Ectodermal cell (in vitro differentiated cells): ENCODE data around the gene VEPH1.

ENCODE experiments used
- H3K27ac ChIP-seq: 2 replicates; pipeline ENCODE4 v1.7.0; 2013; ENCODE audit warnings: mild to moderate bottlenecking, low read depth, low read length; ENCODE audit not compliant: insufficient read depth, poor library complexity, severe bottlenecking
- H3K27me3 ChIP-seq: 2 replicates; pipeline ENCODE4 v1.7.0; 2013; ENCODE audit warnings: mild to moderate bottlenecking, low read length; ENCODE audit not compliant: insufficient read depth, control insufficient read depth, poor library complexity, severe bottlenecking
- H3K36me3 ChIP-seq: one replicate; pipeline ENCODE4 v1.7.0; 2013; ENCODE audit warnings: low read length; ENCODE audit not compliant: control insufficient read depth, insufficient read depth
- H3K4me1 ChIP-seq: one replicate; pipeline ENCODE4 v1.7.0; 2013; ENCODE audit warnings: low read length; ENCODE audit not compliant: control insufficient read depth, insufficient read depth
- H3K4me3 ChIP-seq: 2 replicates; pipeline ENCODE4 v1.7.0; 2013; ENCODE audit warnings: low read depth, low read length, control low read depth; ENCODE audit not compliant: insufficient read depth
- H3K9me3 ChIP-seq: 2 replicates; pipeline ENCODE4 v1.7.0; 2013; ENCODE audit warnings: mild to moderate bottlenecking, low read length, moderate library complexity; ENCODE audit not compliant: control insufficient read depth
- whole genome bisulfite sequencing, 2 experiments: methylation state at CpG; one replicate each; pipeline ENCODE4 v1.1.7; 2013; ENCODE audit warnings: missing lambda C conversion rate in 2 of 2; 5-methylcytosine and 5-hydroxymethylcytosine counted together

Gene VEPH1

GRCh38 chr3:157297328-157297915 is 205.8 kb downstream of the VEPH1 start:
- Histone ChIP-seq H3K9me3 (no peaks in the 10 kb centered on the region), H3K27me3 (no peaks in the 10 kb centered on the region), H3K27ac (no peak overlapping the region), H3K4me3 (no peak overlapping the region), H3K4me1 (no peaks in the 10 kb centered on the region), H3K36me3 (no peaks in the 10 kb centered on the region)
- WGBS, 2 experiments, result 76 to 79% methylated on average over 6 of the region's 6 CpGs

- Histone ChIP-seq H3K4me1 (no peaks in the 10 kb centered on the region), H3K27ac (no peak overlapping the region), H3K27me3 (no peaks in the 10 kb centered on the region), H3K4me3 (no peak overlapping the region), H3K9me3 (no peaks in the 10 kb centered on the region), H3K36me3 (no peaks in the 10 kb centered on the region)
Observed at GRCh38 chr3:157294953-157295352, 208.3 kb downstream of the VEPH1 start.

GRCh38 chr3:157294491-157294890 is 208.7 kb downstream of the VEPH1 start:
- H3K36me3 ChIP-seq, result no peaks in the 10 kb centered on the region
- 77 to 91% methylated on average over 1 of the region's 1 CpG for WGBS, 2 experiments
- no peaks in the 10 kb centered on the region for H3K9me3 ChIP-seq
- no peak overlapping the region for H3K27ac ChIP-seq
- H3K4me3 ChIP-seq, result no peak overlapping the region
- H3K4me1 ChIP-seq, result no peaks in the 10 kb centered on the region
- no peaks in the 10 kb centered on the region for H3K27me3 ChIP-seq

- H3K27me3 ChIP-seq, result no peaks in the 10 kb centered on the region
- H3K27ac ChIP-seq, result no peak overlapping the region
- 48 to 50% methylated on average over 2 of the region's 2 CpGs for WGBS, 2 experiments
- no peaks in the 10 kb centered on the region for H3K4me1 ChIP-seq
- no peak overlapping the region for H3K4me3 ChIP-seq
- no peaks in the 10 kb centered on the region for H3K36me3 ChIP-seq
- no peaks in the 10 kb centered on the region for H3K9me3 ChIP-seq
Observed at GRCh38 chr3:157290766-157291165, 212.4 kb downstream of the VEPH1 start.

- no peaks in the 10 kb centered on the region for H3K4me1 ChIP-seq
- H3K36me3 ChIP-seq, result no peaks in the 10 kb centered on the region
- WGBS, 2 experiments, result 86 to 95% methylated on average over 1 to 2 of the region's 2 CpGs
- H3K27me3 ChIP-seq, result no peaks in the 10 kb centered on the region
- H3K9me3 ChIP-seq, result no peaks in the 10 kb centered on the region
- H3K27ac ChIP-seq, result no peak overlapping the region
- H3K4me3 ChIP-seq, result no peak overlapping the region
Observed at GRCh38 chr3:157285966-157286365, 217.2 kb downstream of the VEPH1 start.

GRCh38 chr3:157285141-157285540 is 218.1 kb downstream of the VEPH1 start:
- H3K36me3 ChIP-seq, result no peaks in the 10 kb centered on the region
- 96 to 97% methylated on average over 4 of the region's 4 CpGs for WGBS, 2 experiments
- no peaks in the 10 kb centered on the region for H3K9me3 ChIP-seq
- H3K4me3 ChIP-seq, result no peak overlapping the region
- no peak overlapping the region for H3K27ac ChIP-seq
- no peaks in the 10 kb centered on the region for H3K4me1 ChIP-seq
- H3K27me3 ChIP-seq, result no peaks in the 10 kb centered on the region

- no peak overlapping the region for H3K4me3 ChIP-seq
- no peaks in the 10 kb centered on the region for H3K4me1 ChIP-seq
- H3K27me3 ChIP-seq, result no peaks in the 10 kb centered on the region
- H3K9me3 ChIP-seq, result no peaks in the 10 kb centered on the region
- no peak overlapping the region for H3K27ac ChIP-seq
- H3K36me3 ChIP-seq, result no peaks in the 10 kb centered on the region
- WGBS, 2 experiments, result 86 to 90% methylated on average over 1 of the region's 1 CpG
Observed at GRCh38 chr3:157284688-157285087, 218.5 kb downstream of the VEPH1 start.

- Histone ChIP-seq H3K9me3 (no peaks in the 10 kb centered on the region), H3K27me3 (no peaks in the 10 kb centered on the region), H3K36me3 (no peaks in the 10 kb centered on the region), H3K4me1 (no peaks in the 10 kb centered on the region), H3K27ac (no peak overlapping the region), H3K4me3 (no peak overlapping the region)
- WGBS, 2 experiments, result 92 to 100% methylated on average over 2 to 4 of the region's 5 CpGs
Observed at GRCh38 chr3:157282261-157283191, 220.7 kb downstream of the VEPH1 start.

- H3K4me1 ChIP-seq, result no peaks in the 10 kb centered on the region
- 77 to 90% methylated on average over 1 to 2 of the region's 2 CpGs for WGBS, 2 experiments
- H3K36me3 ChIP-seq, result no peaks in the 10 kb centered on the region
- H3K9me3 ChIP-seq, result no peaks in the 10 kb centered on the region
- no peak overlapping the region for H3K4me3 ChIP-seq
- H3K27me3 ChIP-seq, result no peaks in the 10 kb centered on the region
- H3K27ac ChIP-seq, result no peak overlapping the region
Observed at GRCh38 chr3:157280786-157281185, 222.4 kb downstream of the VEPH1 start.

- Histone ChIP-seq H3K9me3 (no peaks in the 10 kb centered on the region), H3K4me1 (no peaks in the 10 kb centered on the region), H3K4me3 (no peak overlapping the region), H3K27me3 (no peaks in the 10 kb centered on the region), H3K36me3 (no peaks in the 10 kb centered on the region), H3K27ac (no peak overlapping the region)
Observed at GRCh38 chr3:157280354-157280753, 222.9 kb downstream of the VEPH1 start.
